HG02973 (cell line): ENCODE measurements around the gene ADCY5.

ENCODE experiments used
- ATAC-seq: cut with Tn5 transposase; IDR thresholded peaks from one replicate; pipeline ENCODE4 v1.9.1; 2021; ENCODE audit warnings: moderate library complexity; ENCODE audit not compliant: unreplicated experiment

Gene ADCY5

GRCh38 chr3:123388811-123389627, 59.9 kb downstream of the ADCY5 start:
- no peak for ATAC-seq

DNA sequence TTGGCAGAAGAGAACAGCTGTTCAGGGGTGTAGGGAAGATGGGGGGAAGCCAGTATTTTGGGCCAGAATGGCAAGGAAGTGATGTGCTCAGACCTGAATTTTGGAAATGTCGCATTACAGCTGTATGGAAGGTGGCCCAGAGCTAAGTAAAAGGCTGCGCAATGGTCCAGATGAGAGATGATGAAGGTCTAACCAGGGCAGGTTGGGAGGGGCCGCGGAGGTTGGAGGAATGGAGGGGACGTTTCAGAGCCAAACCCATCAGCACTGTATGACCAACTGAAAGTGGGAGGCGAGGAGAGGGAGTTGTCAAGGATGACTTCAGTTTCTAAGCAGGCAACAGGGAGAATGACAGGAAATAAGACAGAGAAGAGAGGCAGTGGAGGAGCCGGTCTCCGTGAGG, 60.8 kb downstream of the ADCY5 start:
- no peak for ATAC-seq

- no peak for ATAC-seq
These were observed 61.4 kb downstream of the ADCY5 start for GRCh38 chr3:123387532-123387931.

DNA sequence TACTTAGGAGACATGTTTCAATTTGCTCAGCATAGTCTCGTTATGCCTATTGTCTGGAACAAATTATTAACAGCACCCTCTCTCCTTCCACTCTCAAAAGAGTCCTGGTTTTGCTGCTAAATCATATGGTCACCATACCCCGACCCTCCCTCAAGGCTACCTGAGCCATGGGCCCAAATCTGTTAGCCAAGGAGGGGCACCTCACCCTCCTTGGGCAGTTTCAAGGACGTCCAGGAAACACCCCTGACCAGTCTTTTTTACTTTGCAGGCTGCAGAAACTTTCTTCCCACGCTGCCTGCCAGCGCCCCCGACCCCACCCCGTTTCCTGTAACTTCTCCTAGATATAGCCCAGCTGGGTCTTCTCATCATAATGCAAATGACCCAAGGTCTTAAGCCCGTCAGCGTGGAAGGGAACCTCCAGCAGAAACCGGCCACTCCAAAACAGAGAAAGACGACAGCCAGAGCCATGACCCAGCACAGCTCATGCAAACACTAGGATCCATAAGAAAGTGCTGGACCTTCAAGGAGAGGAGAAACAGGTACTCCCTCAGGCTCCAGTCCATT, 62.3 kb downstream of the ADCY5 start:
- ATAC-seq = no peak

DNA sequence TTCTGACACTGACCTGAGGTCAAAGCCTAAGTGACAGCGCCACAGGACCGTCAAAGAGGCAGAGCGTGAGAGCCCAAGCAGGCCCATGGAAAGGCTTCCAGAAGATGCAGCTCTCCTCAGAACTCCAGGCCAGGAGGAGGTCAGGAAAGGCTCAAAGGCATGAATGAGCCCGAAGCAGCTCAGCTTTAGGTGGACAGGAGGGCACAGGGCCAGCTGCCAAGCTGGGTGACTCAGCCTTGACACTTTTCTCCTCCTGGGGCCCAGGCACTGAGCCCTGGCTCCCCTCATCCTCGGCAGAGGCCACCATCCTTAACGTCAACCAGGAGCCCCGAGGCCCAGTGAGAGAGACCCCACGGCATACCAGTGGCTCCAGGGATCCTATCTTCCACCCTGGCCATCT, 62.9 kb downstream of the ADCY5 start:
- no peak for ATAC-seq

DNA sequence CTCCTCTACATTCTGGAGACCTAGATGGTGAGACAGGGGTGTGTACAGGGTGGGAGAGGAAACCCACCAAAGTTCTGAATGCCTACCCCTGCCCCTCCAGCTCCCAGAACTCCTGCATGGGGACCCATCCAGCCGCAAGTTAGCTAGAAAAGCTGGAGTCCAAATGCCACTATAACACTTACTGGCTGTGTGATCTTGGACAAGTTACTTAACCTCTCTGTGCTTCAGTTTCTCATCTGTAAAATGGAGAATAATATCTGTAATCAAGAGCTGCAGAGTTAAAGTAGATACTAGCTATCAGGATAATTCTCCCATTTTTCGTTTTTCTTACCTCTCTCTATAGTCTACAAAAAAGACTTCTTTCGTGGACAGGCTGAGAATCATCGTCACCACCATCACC, 63.4 kb downstream of the ADCY5 start:
- no peak for ATAC-seq

DNA sequence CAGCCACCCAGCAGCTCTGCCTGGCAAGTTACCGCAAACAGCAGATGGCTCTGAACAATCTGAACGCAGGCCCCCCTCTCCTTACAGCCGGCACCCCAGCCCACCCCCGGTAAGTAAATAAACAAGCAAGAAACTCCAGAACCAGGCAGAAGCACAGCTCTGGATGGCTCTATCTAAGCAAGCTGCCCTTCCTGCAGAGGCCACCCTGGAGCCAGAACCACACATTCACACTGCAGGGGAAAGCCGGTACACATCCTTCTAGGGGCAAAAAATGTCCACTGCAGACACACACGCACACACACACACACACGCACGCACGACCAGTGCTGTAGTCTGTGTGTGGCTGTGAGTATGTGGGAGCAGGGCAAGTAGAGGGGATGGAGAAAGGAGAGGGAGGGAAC, 63.9 kb downstream of the ADCY5 start:
- ATAC-seq = no peak

GRCh38 chr3:123384256-123384655, 64.6 kb downstream of the ADCY5 start:
- ATAC-seq = no peak

- ATAC-seq = no peak
These were observed 65.5 kb downstream of the ADCY5 start for GRCh38 chr3:123383091-123384053.

DNA sequence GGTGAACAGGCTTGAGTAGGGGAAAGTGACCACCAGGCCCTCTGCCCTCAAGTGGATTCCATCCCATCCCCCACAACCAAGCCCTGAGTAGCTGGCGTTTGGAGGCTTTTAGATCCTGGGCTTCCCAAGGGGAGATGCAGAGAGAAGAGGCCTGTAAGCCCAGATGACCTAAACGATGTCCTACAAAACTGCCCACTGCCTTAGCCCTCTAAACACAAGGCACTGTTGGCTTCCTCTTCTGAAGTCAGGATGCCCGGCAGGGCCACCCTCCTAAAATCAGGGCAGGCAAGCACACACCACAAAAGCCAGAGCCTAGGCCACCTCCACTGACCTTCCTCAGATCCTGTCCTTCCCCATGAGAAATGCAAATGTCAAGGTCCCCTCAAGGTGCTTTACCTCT, 68.6 kb downstream of the ADCY5 start:
- no peak for ATAC-seq

DNA sequence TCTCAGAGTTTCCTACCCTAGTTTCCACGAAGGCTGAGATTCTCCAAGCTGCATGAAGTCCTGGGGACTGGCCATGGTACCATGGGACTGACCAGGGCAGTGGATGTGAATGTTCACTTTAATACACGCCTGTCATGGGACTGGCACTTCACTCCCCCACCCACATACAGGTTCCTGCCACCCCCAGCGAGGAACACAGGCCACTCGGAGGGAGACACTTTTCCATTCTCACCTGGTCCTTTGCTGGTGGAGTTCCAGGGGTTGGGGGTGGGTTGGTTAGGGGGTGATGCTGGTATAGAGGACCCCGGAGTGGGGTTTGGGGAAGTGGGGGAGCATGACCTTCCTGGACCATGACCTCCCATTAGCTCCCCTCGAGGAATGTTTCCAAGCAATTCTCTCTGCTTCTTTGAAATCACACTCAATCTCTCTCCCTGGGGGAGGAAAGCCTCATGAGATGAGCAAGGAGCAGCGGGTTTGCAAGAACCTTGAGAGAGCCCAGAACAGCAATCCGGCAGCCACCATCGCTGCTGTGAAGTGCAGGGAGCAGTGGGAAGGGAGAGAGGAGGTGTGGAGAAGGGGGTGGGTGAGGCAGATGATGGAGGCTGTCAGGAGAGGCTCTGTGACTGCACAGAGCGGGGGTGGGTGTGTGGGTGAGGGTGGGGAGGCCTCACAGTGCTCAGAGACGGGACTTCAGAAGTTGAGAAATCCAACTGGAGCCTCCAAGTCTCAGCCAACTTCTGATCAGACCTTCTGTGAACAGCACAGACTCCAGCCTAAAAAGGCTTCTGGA, 69.7 kb downstream of the ADCY5 start:
- no peak for ATAC-seq

GRCh38 chr3:123378409-123378915, 70.4 kb downstream of the ADCY5 start:
- no peak for ATAC-seq

DNA sequence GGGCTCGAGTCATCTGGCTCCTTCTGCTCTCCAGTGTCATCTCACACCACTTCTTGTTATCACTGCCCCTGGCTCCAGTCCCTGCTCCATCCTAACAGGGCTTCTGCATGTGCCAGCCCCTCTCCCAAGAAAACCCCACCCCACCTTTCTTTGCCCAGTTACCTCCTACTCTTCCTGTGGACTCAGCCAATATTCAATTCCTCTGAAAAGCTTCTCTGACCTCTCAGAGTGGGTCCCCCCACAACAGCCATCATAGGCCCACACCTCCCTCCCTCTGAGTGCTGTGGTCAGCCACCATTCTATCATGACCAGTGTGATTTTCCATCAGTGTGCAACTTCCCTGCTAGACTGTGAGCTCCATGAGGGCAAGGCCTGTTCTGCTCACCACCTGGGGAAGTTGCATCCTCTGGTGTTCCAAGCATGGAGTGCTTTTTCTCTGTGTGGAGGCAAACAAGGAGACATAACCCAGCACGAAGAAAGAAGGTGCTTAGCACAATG, 71.6 kb downstream of the ADCY5 start:
- ATAC-seq = no peak

DNA sequence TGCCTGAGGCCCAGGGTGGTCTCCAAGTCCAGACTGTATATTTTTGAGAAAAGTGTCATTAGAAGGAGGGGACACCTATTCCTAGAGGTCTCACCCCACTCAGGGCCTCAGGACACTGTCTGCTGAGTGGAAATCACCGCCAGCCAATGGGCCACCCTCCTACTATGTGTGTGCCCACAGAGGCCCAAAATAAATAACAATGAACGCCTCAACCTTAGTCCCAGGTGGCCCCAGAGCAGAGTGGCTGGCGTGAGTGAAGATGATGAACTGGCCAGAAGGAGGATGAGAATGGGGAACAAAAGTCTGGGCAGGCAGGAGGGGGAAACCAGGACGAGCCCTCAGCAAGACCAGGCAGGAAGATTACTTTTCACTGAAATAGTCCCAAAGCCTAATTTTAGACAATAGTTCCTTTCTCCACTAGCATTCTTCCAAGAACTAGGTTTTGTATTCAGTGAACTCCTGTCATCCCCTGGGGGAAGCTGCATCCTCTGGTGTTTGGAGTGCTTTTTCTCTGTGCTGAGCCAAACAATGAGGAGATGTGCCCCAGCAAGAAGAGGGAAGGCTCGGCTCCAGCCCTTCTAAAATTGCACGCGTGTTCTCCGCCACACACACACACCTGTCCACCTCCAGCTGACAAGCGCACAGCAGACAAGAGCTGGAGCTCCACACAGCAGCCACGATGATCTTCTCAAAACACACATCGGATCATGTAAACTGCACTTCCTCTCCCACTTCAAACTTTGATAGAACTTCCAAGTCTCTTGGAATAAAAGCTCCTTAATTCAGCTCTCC, 72.2 kb downstream of the ADCY5 start:
- ATAC-seq = no peak

DNA sequence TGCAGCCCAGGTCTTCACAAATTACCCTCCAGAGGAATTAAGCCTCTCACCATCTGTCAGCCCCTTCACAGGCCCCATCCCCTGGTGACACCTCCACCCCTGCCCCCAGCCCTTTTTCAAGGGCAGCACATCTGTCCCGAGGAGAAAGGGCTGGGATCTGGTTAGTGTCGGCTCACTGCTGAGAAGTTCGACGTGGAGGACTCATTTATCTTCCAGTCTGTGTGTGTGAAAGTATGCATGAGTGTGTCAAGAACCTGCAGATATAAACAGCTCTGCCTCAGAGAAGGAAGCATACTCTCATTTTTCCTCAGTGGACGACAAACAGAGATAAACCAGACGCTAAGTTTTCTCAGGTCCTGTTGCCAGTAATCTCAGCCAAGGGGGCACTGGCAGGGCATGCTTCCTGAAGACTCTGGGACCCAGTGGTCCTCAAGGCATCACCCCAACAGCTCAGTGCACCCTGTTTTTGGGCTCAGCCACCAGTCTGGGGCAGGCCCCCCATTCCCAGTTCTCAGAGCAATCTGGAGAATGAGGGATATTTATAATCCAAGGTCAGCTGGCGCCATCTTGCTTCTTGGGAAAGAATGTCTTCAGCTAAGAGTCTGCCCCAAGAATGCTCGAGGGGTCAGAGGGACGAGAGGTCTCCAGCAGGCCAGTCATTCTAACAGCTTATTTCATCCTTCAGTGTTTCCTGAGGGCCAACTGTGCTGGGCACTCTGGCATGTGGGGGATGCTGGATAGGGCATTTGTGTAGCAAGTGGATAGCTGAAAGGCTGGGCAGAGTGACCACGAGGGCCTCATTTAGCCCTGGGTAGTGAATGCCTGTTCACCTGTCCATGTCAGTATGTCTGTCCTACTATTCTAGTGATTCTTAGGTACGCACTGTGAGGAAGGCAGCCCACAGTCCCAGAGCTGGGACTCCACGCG, 73.6 kb downstream of the ADCY5 start:
- no peak for ATAC-seq

- ATAC-seq = no peak
These were observed 74.9 kb downstream of the ADCY5 start for GRCh38 chr3:123374016-123374415.

DNA sequence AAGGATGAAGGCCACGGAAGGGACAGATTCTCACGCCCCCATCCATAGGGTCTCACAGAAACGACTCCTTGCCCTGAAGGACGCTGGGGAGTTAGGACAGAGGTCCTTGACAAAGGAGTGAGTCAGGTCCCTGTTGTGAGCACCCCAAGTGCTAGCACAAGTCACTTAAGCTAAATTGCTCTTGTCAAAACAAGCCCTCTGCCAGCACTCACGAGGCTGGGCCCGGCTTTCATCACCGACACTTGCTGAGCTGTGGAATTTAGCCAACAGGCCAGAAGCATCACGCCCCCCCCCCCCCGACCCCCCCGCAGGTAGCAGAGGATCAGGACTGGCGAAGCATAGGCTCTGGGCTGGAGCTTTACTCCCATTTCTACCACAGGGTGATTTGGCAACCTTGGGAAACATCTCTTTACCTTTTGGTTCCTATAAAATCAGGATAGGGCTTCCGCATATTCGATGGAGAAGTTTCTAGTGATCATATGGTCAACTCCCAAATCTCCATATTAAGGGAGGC, 75.4 kb downstream of the ADCY5 start:
- no peak for ATAC-seq

DNA sequence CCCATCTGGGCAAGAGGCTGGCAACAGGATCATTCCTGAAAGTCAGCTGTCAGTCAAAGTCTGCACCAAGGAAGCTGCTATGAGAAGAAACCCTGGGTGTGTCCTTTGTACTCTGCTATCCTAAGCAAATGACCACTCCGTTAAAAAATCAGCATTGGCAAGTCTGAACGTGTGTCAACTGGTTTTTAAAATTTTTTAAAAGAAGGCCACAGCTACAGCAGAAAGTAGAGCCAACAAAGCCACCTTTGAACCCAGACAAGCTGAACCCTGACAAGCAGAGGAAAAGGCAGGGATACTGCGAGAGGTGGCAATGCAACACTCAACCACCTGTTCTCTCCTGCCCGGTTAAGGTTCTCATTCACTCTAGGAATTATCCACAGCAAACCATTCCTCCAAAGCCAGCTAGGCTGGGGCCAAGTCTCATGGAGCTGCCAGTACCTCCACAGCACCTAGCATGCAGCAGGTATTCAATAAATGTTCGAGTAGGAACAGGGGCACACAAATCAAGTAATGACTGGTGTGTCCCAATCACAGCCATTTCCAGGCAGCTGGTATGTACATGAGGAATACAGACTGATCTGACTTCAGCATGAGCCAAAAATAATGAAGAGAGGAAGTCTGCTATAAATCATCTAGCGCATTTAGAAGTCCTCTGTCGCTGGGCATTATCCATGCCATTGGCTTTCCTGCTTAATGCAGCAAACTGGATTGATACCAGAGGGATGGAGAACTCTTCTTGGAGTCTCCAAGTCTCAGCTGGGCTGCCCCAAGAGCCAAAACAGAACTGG, 76.0 kb downstream of the ADCY5 start:
- ATAC-seq = no peak
